ENCODE measurements around the gene LEAP2.

The LEAP2 gene, protein sequence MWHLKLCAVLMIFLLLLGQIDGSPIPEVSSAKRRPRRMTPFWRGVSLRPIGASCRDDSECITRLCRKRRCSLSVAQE

DNA sequence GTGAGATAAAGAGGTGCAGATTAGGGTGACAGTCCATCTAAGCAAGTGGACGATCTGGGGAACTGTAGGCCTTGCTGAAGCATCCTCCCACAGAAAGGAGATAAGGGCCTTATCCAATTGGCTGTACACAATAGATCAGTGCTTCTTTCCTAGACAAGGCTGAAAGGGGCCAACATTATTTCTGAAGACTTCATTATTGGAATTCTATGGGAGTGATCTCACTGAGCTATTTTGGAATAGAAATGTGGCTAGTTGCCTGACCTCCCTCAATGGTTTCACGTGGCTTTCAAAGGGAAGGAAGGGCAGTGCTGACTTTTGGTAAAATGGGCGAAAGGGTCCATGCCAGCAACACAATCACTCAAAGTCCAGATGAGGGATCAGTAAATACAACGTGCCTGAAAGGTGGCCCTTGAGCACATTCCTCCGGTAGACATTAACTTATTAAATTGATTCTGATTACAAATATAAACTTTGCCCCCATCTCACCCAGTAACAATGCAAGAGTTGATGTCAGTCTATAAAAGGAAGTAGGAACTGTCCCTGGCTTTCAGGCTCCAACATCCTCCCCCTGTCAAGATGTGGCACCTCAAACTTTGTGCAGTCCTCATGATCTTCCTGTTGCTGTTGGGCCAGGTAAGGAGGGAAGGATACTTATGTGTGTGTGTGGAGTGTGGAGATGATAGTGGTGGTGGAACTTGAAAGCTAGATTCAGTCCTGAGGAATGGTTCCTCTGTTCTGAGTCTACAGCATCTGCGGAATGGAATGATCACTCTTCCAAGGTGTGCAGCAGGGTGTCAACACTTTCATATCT, at the start of gene LEAP2:
Gene LEAP2 (plus strand): TSS at position 550 of the 811 bp plus-strand sequence. CDS start 27 bp downstream, at position 577.
- no peak for DNase-seq

DNA sequence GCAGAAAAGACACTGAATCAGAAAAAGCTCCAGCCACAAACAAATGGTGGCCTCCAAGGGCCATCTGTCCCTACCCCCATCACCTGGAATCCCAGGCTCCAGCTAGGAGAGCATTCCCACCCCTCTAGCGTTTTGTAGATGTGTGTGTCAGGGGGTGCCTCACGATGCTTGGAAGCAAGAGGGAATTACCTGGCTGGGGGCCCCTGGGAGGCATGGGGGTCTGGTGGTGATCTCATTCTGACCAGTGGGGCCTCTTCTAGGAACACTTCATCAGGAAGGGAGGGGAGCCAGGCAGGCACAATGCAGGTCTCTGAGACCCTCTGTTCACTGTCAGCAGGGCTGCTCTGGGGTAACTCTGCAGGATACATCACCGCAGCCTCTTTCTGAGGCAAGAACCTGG, 49.0 kb upstream of the LEAP2 start:
- no peak for DNase-seq

DNA sequence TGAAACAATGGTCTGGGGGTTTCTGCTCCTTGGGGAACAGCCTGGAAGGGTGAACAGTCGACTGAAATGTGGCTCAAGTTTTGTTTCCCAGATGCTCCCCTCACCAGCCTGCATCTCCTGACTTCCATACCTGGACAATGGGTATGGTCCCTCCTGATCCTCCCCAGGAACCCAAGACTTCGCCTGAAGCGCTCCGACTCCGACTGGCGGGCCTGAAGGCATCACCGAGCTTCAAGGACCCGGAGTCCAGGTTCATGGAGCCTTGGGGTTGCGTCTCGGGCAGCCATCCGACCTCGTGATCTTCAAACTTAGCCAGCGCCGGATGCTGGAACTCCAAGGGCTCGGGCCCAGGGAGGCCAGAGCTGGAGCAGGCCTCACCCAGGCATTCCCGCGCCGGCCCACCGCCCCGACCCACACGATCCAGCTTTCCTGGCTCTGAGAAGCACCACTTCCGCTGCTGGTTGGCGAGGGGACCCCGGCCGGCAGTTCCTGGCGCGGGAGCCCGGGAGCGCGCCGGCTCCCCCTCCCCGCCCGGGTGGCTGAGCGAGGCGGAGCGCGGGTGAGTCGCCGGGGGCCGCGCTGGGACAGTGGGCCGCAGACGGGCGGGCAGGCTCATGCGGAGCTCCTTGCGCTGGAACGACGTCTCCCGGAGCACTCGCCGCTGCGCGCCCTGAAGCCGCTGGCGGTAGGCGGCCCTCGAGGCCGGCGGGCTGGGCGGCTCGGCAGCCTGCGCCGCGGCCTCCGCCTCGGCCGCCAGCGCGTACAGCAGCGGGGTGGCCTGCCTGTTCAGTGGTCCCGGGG, 48.2 kb upstream of the LEAP2 start:
- no peak for DNase-seq

DNA sequence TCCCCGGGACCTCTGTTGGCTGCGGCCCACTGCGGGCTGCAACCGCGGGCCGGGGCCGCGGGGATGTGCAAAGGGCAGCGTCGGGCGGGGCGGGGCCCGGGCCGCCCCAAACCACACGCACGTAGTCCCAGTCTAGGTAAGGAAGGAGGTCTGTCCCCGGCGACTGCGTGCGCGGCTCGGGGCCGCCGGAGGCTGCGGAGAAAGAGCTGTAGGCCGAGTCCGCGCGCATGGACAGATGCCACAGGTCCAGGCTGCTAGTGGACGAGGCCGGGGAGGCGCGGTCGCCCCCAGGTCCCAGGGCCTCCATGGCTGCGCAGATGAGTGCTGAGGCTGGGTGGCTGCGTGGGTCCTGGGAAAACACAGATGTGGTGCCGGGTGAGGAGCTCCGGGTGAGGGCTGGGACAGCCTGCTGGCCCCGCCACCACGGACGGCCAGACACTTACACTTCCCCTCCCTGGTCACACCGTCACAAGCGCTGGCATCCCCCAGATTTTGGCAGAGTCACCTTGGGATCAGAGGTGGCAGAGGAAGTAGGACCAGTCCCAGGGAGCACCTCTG, 47.6 kb upstream of the LEAP2 start:
- no peak for DNase-seq

DNA sequence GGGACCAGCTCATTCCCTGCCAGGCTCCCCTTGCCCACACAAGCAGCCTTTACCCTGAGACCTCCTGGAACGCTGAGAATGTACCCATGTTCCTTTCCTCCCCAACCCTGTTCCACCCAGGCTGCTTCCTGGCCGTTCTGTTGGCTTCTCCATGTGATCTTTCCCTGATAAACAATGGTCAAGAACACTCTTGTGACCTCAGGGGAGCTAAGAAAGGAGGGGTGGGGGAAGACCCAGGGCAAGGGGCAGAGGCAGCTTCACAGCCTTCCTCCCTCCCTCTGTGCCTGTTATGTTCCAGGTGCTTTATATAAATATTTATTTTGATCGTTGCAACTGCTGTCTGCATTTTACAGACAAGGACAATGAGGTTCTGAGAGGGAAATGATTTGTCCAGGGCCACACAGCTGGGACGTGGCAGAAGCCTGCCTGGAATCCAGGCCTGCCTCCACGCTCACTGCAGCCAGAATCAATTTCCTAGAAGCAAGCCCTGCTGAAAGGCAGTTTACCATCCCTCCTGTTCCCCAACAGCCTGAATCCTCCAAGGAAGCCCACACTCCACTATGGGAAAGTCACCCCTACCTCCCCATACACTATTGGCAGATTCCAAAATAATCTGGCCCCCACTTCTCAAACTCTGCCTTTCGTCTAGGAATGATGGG, 46.9 kb upstream of the LEAP2 start:
- DNase-seq: no peak

DNA sequence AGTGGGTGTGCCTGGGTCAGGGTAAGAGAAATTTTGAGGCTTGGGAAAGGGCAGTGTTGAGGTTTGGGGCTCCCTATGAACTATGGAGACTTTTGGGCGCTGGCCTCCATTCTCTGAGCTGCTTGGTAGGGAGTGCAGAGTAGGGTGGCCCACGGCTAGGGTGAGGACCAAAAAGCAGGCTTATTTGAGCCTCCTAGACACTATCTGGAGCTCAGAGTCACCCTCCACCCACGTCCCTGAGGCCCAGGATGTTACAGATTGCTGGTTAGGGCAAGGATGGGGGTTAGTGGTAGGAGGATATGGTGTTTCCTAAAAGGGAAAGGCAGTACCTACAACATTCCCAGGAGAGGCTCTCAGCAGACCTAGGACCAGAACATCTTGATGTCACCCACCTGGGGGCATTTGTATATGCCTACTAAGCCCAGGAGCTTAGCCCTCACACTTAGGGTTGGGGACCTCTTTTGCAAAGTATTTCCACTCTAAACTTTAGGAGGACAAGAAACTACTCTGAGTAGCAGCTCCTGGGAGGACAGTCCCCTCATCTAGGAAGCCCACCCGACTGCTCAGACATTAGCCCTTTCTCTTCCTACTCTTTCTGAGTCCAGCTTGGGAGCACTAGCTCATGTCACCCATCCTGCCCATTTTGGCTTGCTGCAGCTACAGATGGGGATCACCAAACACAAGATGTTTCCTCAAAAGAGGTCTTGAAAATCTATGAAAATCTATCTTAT, 45.4 kb upstream of the LEAP2 start:
- no peak for DNase-seq

DNA sequence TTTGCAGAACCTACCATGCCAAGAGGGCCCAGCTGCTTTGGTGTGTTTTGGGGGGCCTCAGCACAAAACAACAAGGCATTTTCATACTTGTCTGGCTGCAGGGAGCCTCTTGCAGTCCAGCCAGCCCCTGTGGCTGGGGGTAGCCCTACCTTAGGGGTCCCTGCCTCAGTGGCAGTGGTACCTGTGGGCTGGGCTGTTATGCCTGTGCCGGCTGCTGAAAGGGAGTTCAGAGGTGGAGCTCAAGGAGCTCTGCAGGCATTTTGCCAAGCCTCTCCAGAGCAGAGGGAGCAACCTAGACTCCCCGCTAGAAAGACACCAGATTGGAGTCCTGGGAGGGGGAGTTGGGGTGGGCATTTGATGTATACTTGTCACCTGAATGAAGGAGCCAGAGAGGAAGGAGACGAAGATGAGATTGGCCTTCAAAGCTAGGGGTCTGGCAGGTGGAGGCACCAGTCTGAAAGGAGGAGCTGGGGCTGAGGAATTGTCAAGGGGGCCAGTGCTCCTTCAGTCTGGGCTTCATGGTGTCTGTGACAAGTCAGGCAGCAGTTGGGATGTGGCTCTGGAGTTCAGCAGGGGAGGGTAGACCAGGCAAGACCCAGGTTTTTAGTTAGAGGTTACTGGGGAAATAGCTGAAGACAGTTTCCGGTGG, 44.5 kb upstream of the LEAP2 start:
- DNase-seq: no peak

DNA sequence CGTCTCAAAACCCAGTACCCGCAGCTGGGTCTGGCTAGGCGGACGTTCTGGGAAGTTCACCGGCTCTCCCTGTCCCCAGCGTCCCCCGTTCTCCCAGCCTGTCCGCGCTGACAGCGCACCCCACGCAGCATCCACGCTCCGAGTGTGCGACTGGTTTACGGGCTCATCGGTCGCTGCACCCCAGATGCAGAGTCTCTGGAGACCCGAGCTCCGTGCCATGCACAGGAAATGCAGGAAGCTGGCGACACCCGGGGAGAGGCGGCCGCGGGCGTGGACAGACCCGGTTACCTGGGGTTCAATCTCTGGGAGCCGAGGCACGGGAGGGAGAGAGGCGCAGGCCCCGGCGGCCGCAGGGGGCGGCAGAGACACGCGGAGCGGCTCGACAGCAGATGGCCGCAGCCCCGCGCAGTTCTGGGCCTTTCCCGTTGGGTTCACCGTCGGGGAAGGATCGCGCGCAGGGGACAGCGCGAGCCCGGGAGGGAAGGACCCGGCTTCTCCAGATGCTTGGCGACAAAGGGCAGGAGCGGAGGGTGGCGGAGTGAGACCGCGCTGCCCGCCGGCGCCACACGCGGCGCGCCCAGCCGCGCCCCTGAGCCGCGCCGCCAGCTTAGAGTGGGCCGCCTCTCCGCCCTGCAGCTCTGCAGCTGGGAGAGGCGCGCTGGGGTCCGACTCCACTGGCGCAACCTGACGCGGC, 43.6 kb upstream of the LEAP2 start:
- DNase-seq: peak; percentile 63

DNA sequence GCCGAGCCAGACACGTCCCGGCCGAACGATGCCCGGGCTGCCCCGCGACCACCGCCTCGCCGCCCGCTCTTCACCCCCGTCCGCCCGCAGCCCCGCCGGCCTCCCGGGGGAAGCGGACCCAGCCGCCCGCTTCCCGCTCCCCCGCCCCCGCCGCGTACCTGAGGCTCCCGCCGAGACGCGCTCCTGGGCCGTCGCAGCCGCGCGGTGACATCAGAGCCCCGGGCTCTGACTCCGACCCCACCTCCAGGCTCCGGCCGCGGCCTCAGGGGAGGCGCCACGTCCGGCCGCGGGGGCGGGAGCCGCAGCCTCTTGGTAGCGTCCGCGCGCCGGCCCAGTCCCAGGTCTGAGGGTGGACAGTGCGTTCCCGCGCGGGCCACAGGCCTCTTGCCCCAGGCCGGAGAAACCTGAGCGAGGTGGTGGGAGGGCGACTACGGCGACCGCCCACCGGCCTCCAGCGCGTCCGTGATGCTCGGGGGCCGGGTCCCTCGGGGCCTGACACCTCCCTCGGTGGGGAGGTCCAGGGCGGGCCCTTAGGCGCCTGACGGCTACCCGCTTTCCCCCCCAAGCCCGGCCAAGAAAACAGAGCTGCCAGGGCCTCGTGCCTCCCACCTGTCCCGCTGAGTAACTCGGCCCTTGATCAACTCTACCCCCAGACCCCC, 42.9 kb upstream of the LEAP2 start, which contains the start of gene SHROOM1:
Gene SHROOM1 (minus strand): TSS at position 212 of the 659 bp plus-strand sequence. CDS start 4,507 bp downstream, outside the sequence.
- no peak for DNase-seq

DNA sequence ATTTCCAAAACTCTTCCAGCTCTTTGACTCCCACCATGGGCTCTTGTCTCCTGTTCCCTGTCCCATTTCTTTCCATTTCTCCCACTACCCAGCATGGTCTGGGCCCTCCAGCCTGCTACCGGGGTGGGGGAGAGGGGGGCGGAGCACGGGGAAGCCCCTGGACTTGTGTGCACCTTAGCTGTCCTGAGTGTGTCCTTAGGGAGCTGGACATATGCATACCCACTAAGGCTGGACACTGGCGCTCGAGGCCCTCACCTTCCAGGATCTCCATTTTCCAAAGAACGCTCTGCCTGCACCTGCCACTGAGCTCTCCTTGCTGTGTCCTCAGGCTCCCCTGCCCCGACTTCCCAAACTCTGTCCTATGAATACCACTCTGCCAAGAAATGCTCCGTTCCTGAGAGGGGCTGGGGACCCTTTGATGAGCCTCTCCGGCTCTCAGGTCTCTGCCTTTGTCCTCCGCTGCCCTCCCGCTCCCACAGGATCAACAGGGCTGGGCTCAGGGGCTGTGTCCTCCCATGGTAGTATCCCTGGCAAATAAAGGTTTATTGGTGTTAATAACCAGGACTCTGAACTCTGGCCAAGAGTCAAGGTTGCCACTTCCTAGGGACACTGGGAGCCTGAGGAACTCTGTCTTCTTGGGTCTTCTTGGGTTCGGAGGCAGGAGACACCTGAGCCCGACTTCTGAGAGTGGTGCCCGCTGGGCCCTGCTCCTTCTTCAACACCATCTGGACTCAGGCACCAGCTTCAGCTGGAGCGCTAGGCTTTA, 42.2 kb upstream of the LEAP2 start:
- no peak for DNase-seq

DNA sequence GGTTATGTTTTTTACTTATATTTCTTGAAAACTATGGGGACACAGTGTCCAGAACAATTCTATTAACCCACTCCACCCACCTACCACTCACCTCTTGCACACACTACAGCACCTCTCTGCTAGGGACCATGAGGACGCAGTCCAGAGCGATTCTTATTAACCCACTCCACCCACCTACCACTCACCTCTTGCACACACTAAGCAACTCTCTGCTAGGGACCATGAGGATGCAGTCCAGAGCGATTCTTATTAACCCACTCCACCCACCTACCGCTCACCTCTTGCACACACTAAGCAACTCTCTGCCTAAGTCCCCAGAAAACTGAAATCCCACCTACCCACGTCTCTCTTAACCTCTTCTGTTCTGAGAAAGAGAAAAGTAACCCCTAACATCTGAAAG, 40.9 kb upstream of the LEAP2 start:
- no peak for DNase-seq

DNA sequence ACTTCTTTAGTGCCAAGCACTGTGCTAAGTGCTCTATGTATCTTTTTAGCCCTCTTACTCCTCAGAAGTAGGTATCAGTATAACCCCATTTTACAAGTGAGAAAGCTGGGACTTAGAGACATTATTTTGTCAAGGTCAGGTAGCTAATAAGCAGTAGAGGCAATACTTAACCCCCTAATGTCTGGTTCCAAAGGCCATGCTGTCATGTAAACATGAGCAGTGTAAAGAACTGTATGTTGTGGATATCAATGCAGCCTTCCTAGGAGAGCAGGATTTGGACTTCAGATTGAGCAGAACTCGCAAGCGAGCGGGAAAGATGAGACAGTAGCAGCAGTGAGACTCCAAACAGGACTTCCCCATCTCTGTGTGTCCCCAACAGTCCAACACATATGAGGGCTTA, 39.4 kb upstream of the LEAP2 start:
- no peak for DNase-seq

DNA sequence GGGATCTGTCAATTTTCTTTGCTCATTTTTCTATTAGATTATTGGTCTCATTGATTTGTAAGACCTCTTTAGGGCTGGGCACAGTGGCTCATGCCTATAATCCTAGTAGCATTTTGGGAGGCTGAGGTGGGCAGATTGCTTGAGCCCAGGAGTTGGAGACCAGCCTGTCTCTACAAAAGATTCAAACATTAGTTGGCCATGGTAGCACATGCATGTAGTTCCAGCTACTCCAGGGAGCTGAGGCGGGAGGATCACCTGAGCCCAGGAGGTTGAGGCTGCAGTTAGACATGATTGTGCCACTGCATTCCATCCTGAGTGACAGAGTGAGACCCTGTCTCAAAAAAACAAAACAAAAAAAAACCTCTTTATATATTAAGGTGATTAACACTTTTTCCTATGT, 36.6 kb upstream of the LEAP2 start:
- no peak for DNase-seq

DNA sequence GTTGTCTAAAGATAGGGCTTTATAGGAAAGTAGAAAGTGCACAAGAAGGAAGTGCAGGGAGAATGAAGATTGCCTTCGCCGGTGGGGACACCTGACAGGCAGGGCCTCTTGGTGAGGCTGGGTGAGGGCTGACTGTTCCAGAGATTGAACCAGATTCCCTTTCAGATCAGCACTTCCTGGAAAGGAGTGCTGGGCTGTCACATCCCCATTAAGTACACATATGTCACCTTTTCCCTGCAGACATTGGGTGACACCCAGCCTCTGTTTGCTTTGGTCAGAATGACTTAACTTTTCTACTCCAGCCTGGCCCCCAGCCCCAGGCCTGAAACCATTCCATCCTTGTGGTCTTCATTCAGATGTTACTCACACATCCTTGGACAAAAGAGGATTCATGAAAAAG, 35.6 kb upstream of the LEAP2 start:
- no peak for DNase-seq

DNA sequence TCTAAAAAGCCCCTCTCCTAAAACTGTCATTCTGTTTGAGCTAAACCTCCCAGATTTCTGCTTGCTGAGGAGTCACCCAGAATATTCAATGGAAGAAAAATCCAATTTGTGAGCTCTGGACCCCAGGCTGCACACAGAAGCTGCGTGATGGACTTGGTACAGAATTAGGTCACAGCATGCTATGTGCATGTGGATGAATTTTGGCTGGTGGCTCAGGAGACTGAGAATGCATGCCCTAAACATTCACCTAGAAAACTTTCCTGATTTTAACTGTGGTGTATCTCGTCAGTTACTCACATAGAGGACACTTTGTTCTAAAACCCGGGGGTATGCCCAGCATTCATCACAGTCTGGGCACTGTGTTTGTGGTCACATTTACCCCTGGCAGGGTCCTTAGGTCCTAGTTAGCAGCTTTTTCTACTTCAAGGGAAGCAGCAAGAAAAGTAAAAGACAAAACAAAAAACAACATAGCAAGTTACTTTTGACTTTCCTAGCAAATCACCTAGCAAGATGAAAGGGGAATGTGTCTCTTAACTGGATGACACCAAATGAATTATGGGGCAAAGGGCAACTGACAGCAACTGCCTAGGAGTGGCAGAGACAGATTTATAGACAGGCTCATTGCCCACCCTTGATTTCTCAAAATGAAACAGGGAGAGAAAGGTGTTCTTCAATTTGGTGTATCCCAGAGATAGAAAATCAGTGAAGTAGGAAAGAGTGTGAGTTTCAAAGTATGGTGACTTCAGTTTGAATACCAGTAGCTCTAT, 34.8 kb upstream of the LEAP2 start:
- DNase-seq: no peak

DNA sequence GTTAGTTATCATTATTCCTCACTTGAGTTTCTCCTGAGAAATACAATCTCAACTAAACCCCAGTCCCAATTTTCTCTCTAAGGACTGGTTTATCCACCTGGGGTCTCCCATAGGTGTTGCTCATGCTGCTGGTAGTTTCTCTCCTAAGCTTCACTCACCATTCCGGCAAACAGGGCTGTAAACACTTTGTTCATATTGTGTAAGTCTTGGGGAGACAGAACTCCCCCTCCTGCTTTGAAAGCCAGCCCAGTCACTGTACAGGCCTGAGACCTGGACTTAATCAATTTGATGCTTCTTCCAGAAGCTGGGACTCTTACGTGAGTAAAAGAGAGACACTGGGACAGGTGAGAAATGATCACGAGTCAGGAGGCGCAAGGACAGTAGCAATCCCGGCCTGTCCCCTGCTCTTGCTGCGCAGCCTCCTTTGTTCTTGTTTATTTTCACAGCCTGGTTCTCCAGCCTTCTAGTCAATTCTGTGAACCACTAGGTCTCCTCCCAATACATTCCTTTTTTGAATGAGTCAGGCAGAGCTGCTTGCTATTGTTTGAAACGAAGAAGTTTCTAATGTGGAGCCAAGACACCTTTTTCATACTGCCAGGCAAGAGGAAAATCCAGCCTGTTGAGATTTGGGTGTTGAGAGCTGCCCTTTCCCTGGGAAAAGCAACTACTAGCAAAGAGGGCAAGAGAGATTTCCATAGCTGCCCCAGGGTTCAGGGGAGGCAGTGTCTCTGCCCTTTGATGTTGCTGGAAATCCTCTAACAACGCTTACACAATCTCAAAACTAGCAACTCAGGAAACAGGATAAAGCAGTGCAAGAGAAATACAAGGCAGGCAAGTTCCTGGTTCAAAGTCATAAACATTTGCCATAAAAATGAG, 33.8 kb upstream of the LEAP2 start:
- DNase-seq: no peak

DNA sequence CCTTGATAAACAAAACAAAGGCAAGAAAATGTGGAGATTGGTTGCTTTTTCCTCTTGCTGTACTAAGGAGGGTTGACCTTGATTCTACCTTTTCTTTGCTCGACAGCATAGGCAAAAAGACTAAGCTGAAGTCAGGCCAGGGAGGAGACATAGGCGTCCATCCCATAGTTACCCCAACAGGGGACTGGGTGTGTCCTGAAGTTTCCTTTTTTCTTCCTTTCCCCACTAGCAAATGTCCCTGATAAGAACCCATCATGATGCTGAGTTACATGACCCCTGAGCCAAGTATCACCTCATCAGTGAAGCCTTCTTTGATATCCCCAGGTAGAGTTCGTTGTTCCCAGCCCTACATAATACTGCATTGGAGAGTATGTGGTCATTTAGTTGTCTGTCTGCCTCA, 33.2 kb upstream of the LEAP2 start:
- DNase-seq: no peak

DNA sequence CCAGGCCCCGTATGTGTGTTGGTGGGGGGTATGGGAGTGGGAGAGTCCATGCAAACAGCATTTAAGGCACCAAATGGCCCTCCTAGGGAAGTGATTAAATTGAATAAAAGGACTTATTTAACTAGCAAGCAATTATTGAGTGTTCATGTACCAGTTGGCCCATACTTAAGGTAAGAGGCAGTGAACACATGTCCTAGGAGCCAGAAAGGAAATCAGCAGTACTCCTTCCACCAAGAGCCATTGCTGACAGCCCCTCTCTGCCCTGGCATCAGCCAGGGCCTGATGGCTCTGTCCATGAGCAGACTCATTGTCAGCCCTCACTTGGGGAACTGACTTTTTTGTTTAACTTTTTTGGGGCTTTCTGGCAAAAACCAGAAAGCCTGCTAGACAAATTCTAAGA, 32.6 kb upstream of the LEAP2 start:
- no peak for DNase-seq
